Measurements from ENCODE around the gene FAM234B.

Gene FAM234B

GRCh38 chr12:13042666-13043230 is 1.4 kb upstream of the FAM234B start:
- no peak overlapping the region for H3K4me2 ChIP-seq (ENCODE audit: insufficient read depth, low read length)
- H2AFZ ChIP-seq (ENCODE audit: low read depth, low read length), result no peak overlapping the region
- no peaks in the 10 kb centered on the region for H3K79me2 ChIP-seq (ENCODE audit: insufficient read depth, low read length)
- no peaks in the 10 kb centered on the region for H3K36me3 ChIP-seq (ENCODE audit: insufficient read depth, low read length)
- no peak overlapping the region for H3K27ac ChIP-seq (ENCODE audit: low read length)
- H3K4me1 ChIP-seq (ENCODE audit: insufficient read depth, low read length), result no peaks in the 10 kb centered on the region
- no peaks in the 10 kb centered on the region for H3K9me3 ChIP-seq (ENCODE audit: insufficient read depth, low read length, severe bottlenecking)
- H3K27me3 ChIP-seq (ENCODE audit: insufficient read depth, low read length, poor library complexity), result peaks cover 16% of the 10 kb centered on the region
- ATAC-seq (ENCODE audit: insufficient read depth, low read depth) (no peak), DNase-seq (no peak)
- no peak for TF ChIP-seq EZH2 (IDR thresholded peaks at IDR 0.05; ENCODE audit: borderline replicate concordance, low read depth, low read length, severe bottlenecking)
- TF ChIP-seq, protein P1, sequence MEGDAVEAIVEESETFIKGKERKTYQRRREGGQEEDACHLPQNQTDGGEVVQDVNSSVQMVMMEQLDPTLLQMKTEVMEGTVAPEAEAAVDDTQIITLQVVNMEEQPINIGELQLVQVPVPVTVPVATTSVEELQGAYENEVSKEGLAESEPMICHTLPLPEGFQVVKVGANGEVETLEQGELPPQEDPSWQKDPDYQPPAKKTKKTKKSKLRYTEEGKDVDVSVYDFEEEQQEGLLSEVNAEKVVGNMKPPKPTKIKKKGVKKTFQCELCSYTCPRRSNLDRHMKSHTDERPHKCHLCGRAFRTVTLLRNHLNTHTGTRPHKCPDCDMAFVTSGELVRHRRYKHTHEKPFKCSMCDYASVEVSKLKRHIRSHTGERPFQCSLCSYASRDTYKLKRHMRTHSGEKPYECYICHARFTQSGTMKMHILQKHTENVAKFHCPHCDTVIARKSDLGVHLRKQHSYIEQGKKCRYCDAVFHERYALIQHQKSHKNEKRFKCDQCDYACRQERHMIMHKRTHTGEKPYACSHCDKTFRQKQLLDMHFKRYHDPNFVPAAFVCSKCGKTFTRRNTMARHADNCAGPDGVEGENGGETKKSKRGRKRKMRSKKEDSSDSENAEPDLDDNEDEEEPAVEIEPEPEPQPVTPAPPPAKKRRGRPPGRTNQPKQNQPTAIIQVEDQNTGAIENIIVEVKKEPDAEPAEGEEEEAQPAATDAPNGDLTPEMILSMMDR (IDR thresholded peaks at IDR 0.05; ENCODE audit: borderline replicate concordance, extremely low read depth, low read length, poor library complexity, severe bottlenecking), result no peak
- no peaks in the 10 kb centered on the region for H4K20me1 ChIP-seq (ENCODE audit: insufficient read depth, low read length)
- H3K4me3 ChIP-seq (ENCODE audit: low read depth in 1 of 2, low read length in 2 of 2), result no peak overlapping the region
- no peak overlapping the region for H3K9ac ChIP-seq (ENCODE audit: low read depth, low read length)

GRCh38 chr12:13044906-13045299 is 722 bp downstream of the FAM234B start:
- H3K27me3 ChIP-seq (ENCODE audit: insufficient read depth, low read length, poor library complexity), result peaks cover 16% of the 10 kb centered on the region
- no peak overlapping the region for H2AFZ ChIP-seq (ENCODE audit: low read depth, low read length)
- H3K79me2 ChIP-seq (ENCODE audit: insufficient read depth, low read length), result no peaks in the 10 kb centered on the region
- no peaks in the 10 kb centered on the region for H3K36me3 ChIP-seq (ENCODE audit: insufficient read depth, low read length)
- no peak for TF ChIP-seq EZH2 (IDR thresholded peaks at IDR 0.05; ENCODE audit: borderline replicate concordance, low read depth, low read length, severe bottlenecking)
- TF ChIP-seq, protein P1 (IDR thresholded peaks at IDR 0.05; ENCODE audit: borderline replicate concordance, extremely low read depth, low read length, poor library complexity, severe bottlenecking), result no peak
- DNase-seq (no peak), ATAC-seq (ENCODE audit: insufficient read depth, low read depth) (no peak)
- H3K4me1 ChIP-seq (ENCODE audit: insufficient read depth, low read length), result no peaks in the 10 kb centered on the region
- no peak overlapping the region for H3K4me3 ChIP-seq (ENCODE audit: low read depth in 1 of 2, low read length in 2 of 2)
- H3K9ac ChIP-seq (ENCODE audit: low read depth, low read length), result no peak overlapping the region
- H3K4me2 ChIP-seq (ENCODE audit: insufficient read depth, low read length), result no peak overlapping the region
- H3K9me3 ChIP-seq (ENCODE audit: insufficient read depth, low read length, severe bottlenecking), result no peaks in the 10 kb centered on the region
- no peaks in the 10 kb centered on the region for H4K20me1 ChIP-seq (ENCODE audit: insufficient read depth, low read length)
- H3K27ac ChIP-seq (ENCODE audit: low read length), result no peak overlapping the region

- no peaks in the 10 kb centered on the region for H3K9me3 ChIP-seq (ENCODE audit: insufficient read depth, low read length, severe bottlenecking)
- no peaks in the 10 kb centered on the region for H3K36me3 ChIP-seq (ENCODE audit: insufficient read depth, low read length)
- no peaks in the 10 kb centered on the region for H3K4me1 ChIP-seq (ENCODE audit: insufficient read depth, low read length)
- H3K4me2 ChIP-seq (ENCODE audit: insufficient read depth, low read length), result no peak overlapping the region
- no peak for ATAC-seq (ENCODE audit: insufficient read depth, low read depth)
- H2AFZ ChIP-seq (ENCODE audit: low read depth, low read length), result no peak overlapping the region
- no peak overlapping the region for H3K27ac ChIP-seq (ENCODE audit: low read length)
- peaks cover 16% of the 10 kb centered on the region for H3K27me3 ChIP-seq (ENCODE audit: insufficient read depth, low read length, poor library complexity)
- H3K9ac ChIP-seq (ENCODE audit: low read depth, low read length), result no peak overlapping the region
- DNase-seq, result no peak
- no peaks in the 10 kb centered on the region for H3K79me2 ChIP-seq (ENCODE audit: insufficient read depth, low read length)
- no peak overlapping the region for H3K4me3 ChIP-seq (ENCODE audit: low read depth in 1 of 2, low read length in 2 of 2)
- no peaks in the 10 kb centered on the region for H4K20me1 ChIP-seq (ENCODE audit: insufficient read depth, low read length)
- TF ChIP-seq EZH2 (IDR thresholded peaks at IDR 0.05; ENCODE audit: borderline replicate concordance, low read depth, low read length, severe bottlenecking), result no peak
- TF ChIP-seq, protein P1 (IDR thresholded peaks at IDR 0.05; ENCODE audit: borderline replicate concordance, extremely low read depth, low read length, poor library complexity, severe bottlenecking), result no peak
Measured at GRCh38 chr12:13045816-13046215, 1.6 kb downstream of the FAM234B start.
